Memory B cell (primary cell): ENCODE data around the gene TGDS.
A peak's percentile ranks its signal among the peaks of the same experiment; 100 is the strongest.
"Not testable (repeated sequence)": the region's sequence is repeated elsewhere in the genome, so short reads cannot be mapped to it uniquely, and the experiment has no call there.

Experiments used
- ATAC-seq: fragments of 150-1000 bp; cut with Tn5 transposase; 2 replicates; pipeline ENCODE4 v1.10.0; 2021; ENCODE audit warnings: low read depth, mild to moderate bottlenecking, moderate library complexity
- DNase-seq, 2 donors: peaks; one replicate each; pipeline ENCODE4 v3.0.0; 2022; ENCODE audit warnings: low spot score in 2 of 2
- H3K27ac Mint-ChIP-seq: one replicate; pipeline ENCODE4 v1.8.0; 2022; ENCODE audit warnings: mild to moderate bottlenecking, moderate library complexity, mixed read lengths
- H3K27me3 Mint-ChIP-seq: one replicate; pipeline ENCODE4 v1.8.0; 2022; ENCODE audit warnings: mixed read lengths
- H3K36me3 Mint-ChIP-seq: one replicate; pipeline ENCODE4 v1.8.0; 2022; ENCODE audit warnings: mild to moderate bottlenecking, mixed read lengths
- H3K4me1 Mint-ChIP-seq: one replicate; pipeline ENCODE4 v1.8.0; 2022; ENCODE audit warnings: mixed read lengths
- H3K4me3 Mint-ChIP-seq: one replicate; pipeline ENCODE4 v1.8.0; 2022; ENCODE audit warnings: mild to moderate bottlenecking, moderate library complexity, mixed read lengths
- H3K9me3 Mint-ChIP-seq: one replicate; pipeline ENCODE4 v1.8.0; 2022; ENCODE audit warnings: mixed read lengths

The TGDS gene

DNA sequence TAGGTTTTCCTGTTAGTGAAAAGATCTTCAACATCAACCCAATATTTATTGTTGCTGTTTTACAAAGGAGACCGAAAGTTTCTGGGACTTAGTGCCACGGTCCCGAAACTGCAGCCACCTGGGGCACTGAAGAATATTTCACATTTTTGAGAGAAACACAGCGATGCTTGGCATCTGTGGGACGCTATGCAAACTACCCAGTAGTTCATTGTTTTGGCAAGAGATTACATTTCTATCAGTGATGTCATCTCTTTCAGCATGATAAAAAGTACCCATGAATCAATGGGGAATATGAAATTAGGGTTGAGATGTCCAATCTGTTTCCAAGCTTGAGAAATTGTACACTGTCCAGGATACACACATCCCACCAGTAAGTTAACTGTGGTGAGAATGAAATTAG is 43.9 kb downstream of the TGDS start:
- DNase-seq: no peak
- peaks cover 16% of the 10 kb centered on the region for H3K4me1 Mint-ChIP-seq
- no peaks in the 10 kb centered on the region for H3K9me3 Mint-ChIP-seq
- no peak overlapping the region for H3K27ac Mint-ChIP-seq
- ATAC-seq: no peak
- no peaks in the 10 kb centered on the region for H3K36me3 Mint-ChIP-seq
- no peaks in the 10 kb centered on the region for H3K27me3 Mint-ChIP-seq
- H3K4me3 Mint-ChIP-seq: no peak overlapping the region

DNA sequence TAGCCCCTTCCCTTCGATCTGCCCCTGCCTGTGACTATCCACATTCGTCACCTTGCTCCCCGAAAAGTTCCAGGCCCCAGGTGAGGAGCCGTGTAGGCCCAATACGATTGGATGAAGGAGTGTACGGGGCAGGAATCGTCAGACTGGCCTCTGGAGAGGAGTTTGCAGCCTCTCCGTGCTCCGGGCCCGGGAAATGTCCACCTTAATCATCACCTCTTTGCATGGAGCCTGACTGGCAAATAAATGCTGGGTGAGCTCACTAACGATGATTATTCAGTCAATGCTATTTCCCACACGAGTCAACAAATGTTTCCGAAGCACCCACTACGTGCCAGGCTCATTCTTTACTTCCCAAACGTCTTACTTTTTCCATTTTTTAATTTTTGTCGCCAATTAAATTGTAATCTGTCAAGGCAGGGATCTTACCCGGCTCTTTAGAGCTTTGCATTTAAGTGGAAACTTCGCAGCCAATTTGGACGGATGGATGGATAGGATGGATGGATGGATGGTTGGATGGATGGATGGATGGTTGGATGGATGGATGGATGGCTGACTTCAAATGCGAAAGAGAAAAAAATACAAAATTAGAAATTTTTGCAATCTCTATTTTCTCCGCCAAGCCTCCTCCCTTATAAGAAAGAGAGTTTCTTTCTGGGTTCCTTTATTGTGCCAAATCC is 45.8 kb downstream of the TGDS start:
- H3K27me3 Mint-ChIP-seq: no peaks in the 10 kb centered on the region
- peaks cover 1% of the 10 kb centered on the region for H3K36me3 Mint-ChIP-seq
- peak overlapping the region; percentile 95 for H3K4me3 Mint-ChIP-seq
- DNase-seq (no peak), ATAC-seq (peak; percentile 0)
- H3K27ac Mint-ChIP-seq: peak overlapping the region; percentile 99
- H3K4me1 Mint-ChIP-seq: peaks cover 18% of the 10 kb centered on the region
- H3K9me3 Mint-ChIP-seq: no peaks in the 10 kb centered on the region

DNA sequence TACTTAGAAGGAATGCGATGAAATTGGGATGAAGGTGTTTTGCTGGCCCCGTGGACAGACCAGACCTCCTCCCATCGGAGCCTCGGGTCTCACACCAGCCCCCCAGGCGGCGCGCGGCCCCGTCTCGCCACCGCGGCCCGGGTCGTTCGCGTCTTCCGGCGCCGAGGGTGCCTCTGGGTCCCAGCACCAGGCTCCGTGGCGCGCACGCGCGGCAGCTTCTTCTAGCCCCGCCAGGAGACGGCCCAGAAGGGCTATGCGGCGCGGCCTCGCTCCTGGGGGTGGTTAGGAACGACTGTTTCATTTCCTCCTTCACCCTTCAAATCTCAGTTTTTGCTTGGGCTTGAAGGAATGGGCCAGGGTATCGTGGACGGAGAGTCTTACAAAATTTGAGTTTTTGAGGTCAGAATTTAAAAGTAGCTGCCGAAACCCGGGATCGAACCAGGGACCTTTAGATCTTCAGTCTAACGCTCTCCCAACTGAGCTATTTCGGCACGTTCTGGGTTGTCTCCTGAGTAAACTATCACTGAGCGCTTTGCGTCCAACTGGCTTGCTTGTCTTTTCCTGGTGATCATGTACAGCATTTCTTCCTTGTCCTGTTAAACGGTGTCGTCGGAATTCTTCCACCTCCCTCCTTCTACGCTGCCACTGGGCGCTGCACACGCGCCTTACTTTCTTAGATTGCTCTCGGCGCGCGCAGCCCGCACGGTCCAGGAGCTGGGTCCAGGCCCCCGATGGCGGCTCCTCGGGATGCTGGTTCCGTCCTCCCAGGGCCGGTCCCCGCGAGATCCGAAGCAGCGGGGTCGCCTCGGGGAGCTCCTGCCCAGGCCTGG is 46.5 kb downstream of the TGDS start:
- H3K36me3 Mint-ChIP-seq: peaks cover 1% of the 10 kb centered on the region
- peaks cover 18% of the 10 kb centered on the region for H3K4me1 Mint-ChIP-seq
- DNase-seq: peak; percentile 89 to 94
- H3K27ac Mint-ChIP-seq: peak overlapping the region; percentile 99
- no peaks in the 10 kb centered on the region for H3K9me3 Mint-ChIP-seq
- no peaks in the 10 kb centered on the region for H3K27me3 Mint-ChIP-seq
- H3K4me3 Mint-ChIP-seq: peak overlapping the region; percentile 95
- ATAC-seq: peak; percentile 88

DNA sequence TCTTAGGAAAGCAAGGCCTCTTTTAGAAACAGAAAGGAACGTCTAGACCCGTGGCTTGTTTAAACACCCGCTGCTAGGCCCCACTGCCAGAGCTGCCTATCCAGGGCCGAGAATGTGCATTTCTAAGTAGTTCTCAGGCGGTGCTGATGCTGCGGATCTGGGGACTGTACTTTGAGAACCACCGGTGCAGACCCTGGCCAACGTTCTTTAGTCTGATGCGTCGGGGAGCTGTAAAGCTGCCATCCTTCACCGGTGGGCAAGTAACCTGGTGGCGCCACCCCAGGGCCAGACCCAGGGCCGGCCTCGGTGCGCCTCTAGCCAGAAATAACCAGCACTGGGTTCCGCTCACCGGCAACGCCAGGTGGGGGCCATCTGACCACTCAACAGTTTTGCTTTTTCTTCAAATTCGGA is 47.1 kb downstream of the TGDS start:
- peaks cover 1% of the 10 kb centered on the region for H3K36me3 Mint-ChIP-seq
- H3K9me3 Mint-ChIP-seq: no peaks in the 10 kb centered on the region
- no peaks in the 10 kb centered on the region for H3K27me3 Mint-ChIP-seq
- peaks cover 18% of the 10 kb centered on the region for H3K4me1 Mint-ChIP-seq
- peak overlapping the region; percentile 99 for H3K27ac Mint-ChIP-seq
- ATAC-seq (peak; percentile 44), DNase-seq (no peak)
- H3K4me3 Mint-ChIP-seq: peak overlapping the region; percentile 95

DNA sequence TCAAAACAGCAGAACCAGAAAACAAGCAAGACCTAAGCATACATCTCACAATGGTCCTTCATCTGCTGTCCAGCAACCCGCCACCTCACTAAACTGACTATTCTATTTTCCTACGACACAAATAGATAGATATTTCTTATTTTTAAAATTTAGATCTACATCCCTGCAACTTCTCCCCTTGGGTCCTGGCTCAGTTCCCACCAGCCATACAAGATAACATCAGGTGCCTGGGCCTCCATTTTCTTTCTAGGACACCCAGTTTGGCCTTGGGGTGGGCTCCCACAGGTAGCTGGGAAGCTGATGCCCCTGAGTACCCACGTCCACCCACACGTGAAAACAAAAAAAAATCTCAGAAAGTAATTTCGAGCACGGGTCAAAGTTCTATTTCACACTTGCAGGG is 47.6 kb downstream of the TGDS start:
- ATAC-seq (no peak), DNase-seq (no peak)
- H3K4me1 Mint-ChIP-seq: peaks cover 18% of the 10 kb centered on the region
- H3K9me3 Mint-ChIP-seq: no peaks in the 10 kb centered on the region
- H3K27me3 Mint-ChIP-seq: no peaks in the 10 kb centered on the region
- H3K4me3 Mint-ChIP-seq: peak overlapping the region; percentile 95
- peaks cover 1% of the 10 kb centered on the region for H3K36me3 Mint-ChIP-seq
- peak overlapping the region; percentile 99 for H3K27ac Mint-ChIP-seq

DNA sequence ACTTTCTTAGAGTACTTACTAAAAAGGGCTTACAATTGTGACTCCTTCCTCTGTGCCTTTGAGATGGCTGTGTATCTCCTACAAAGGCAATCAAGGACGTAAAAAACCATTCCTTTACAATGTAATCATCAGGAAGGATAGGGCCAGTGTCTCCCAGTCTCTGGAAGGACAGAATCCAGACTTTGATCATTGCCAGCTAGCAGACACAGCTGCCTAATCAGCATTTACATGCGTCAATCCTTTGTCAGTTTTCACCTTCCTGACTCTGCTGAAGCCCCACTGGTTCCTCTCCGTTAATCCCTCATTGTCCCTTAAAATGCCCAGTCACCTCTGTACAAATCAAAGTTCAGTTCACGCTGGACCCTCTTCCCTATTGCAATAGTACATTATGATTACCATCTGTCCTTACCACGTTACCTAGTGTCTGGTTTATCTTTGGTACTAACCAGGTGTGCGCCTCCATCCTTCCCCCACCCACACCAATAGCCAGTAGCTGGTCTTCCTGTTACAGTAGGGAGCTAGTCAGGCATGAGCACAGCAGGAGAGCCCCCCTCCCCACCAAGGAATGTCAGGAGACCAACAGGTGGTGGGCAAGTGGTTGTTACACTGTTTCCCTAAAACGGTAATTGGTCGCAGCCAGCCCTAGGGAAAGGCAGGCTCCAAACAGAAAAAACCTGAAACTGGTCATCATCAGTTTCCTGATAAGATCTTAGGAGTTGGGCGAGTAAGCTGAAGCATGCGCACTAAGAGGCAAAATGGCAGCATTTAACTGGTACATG is 49.7 kb downstream of the TGDS start:
- Mint-ChIP-seq H3K27ac (no peak overlapping the region), H3K27me3 (no peaks in the 10 kb centered on the region), H3K9me3 (no peaks in the 10 kb centered on the region), H3K4me1 (peaks cover 17% of the 10 kb centered on the region), H3K4me3 (no peak overlapping the region), H3K36me3 (peaks cover 1% of the 10 kb centered on the region)
- no peak for DNase-seq
- no peak for ATAC-seq

DNA sequence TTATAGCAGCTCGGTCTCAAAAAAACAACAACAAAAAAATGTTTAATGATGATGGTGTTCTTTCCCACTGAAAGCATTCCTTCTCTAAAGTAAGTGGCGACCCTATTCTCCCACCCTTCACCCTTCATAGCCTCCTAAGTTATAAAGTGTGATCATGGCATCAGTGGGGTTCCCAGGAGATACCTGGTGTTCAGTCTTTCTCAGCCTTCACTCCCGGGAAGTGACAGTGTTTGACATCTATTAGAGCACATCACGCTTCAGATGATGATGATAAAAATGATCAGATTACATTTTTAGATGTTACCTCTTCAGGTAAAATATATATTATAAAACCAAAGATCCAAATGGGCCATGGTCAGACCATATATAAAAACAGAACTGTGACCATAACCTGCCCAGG is 51.0 kb downstream of the TGDS start:
- no peaks in the 10 kb centered on the region for H3K9me3 Mint-ChIP-seq
- H3K36me3 Mint-ChIP-seq: peaks cover 3% of the 10 kb centered on the region
- ATAC-seq (no peak), DNase-seq (no peak)
- no peaks in the 10 kb centered on the region for H3K27me3 Mint-ChIP-seq
- no peak overlapping the region for H3K27ac Mint-ChIP-seq
- H3K4me1 Mint-ChIP-seq: peaks cover 20% of the 10 kb centered on the region
- H3K4me3 Mint-ChIP-seq: no peak overlapping the region

DNA sequence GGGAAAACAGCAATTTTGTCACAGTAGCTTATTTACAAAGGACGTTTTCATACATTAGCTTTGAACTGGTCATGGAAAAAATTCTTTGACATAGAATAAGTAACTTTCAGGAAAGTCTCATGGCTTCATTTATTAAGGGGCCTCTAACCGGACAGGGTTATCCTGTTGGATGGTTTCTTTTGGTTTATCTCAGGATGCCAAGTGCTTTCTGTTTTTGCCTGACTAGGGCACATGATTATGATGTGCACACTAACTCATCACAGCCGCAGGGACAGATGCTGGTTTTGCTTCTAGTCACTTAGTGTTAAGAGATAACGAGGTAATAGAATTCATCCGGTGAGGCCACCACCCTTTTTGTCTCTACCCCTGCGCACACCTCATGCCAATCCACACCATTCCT is 53.0 kb downstream of the TGDS start:
- H3K9me3 Mint-ChIP-seq: no peaks in the 10 kb centered on the region
- DNase-seq (no peak), ATAC-seq (no peak)
- no peak overlapping the region for H3K27ac Mint-ChIP-seq
- peaks cover 8% of the 10 kb centered on the region for H3K4me1 Mint-ChIP-seq
- no peaks in the 10 kb centered on the region for H3K27me3 Mint-ChIP-seq
- H3K36me3 Mint-ChIP-seq: peaks cover 3% of the 10 kb centered on the region
- H3K4me3 Mint-ChIP-seq: no peak overlapping the region

DNA sequence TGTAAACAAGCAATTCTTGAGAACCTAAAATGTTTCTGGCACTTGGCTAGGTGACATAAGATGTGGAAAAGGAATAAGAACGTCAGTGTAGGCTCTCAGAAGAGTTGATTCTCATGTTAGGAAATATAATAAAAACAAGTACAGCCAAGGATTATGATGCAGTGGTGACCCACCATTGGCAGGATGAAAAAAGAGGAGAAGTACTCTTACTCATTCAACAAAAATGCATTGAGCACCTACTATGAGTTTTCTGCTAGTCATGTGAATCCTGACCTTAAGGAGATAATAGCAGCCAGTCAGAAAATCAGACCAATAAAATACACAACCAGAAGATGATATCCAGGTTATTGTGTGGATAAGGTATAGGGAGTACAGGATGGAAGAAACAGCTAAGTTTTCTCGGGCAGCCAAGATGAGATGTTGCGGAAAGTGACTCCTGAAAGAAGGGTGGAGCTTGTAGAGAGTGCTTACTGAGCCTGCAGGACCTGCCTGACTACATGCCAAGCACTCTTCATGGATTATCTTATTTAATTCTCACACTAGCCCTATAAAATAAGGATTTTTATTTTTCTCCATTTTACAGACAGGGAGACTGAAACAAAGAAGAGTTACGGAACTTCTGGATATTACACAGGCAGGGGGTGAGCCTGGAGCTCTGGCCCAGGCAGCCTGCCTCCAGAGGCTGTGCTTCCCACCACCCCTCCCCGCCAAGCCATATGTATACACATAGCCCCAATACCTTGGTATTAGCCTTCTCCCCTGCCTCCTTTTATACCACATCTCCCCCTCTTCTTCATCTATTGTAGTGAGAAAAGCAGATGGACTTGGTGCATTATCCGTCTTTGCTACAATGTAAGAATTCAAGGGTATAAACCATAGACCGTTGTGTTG is 58.0 kb downstream of the TGDS start:
- H3K27me3 Mint-ChIP-seq: peaks cover 5% of the 10 kb centered on the region
- no peak overlapping the region for H3K27ac Mint-ChIP-seq
- no peaks in the 10 kb centered on the region for H3K9me3 Mint-ChIP-seq
- H3K36me3 Mint-ChIP-seq: peaks cover 1% of the 10 kb centered on the region
- no peak for ATAC-seq
- DNase-seq: no peak
- H3K4me3 Mint-ChIP-seq: no peak overlapping the region
- H3K4me1 Mint-ChIP-seq: peaks cover 5% of the 10 kb centered on the region

DNA sequence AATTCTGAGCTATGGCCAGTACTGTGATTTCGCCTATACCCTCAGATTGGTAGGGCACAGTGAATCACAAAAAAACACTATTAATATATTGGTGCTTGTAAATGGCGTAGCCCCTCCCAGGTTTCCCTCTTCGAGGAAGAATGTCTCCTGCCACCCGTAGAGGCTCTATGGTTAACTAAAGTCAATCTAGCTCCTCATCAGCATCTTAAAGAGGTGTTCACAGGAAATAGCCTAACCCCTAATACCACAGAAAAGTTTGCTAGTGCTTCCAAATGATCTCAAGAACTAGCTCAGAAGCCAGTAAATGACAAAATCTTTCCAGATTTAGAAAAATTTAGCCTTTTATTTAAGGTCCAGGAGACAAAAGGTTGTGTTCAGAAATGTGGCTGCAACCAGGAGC is 60.2 kb downstream of the TGDS start:
- Mint-ChIP-seq H3K27ac (no peak overlapping the region), H3K27me3 (peaks cover 6% of the 10 kb centered on the region), H3K36me3 (no peaks in the 10 kb centered on the region), H3K9me3 (peaks cover 2% of the 10 kb centered on the region), H3K4me3 (no peak overlapping the region), H3K4me1 (peaks cover 3% of the 10 kb centered on the region)
- no peak for ATAC-seq
- no peak for DNase-seq

DNA sequence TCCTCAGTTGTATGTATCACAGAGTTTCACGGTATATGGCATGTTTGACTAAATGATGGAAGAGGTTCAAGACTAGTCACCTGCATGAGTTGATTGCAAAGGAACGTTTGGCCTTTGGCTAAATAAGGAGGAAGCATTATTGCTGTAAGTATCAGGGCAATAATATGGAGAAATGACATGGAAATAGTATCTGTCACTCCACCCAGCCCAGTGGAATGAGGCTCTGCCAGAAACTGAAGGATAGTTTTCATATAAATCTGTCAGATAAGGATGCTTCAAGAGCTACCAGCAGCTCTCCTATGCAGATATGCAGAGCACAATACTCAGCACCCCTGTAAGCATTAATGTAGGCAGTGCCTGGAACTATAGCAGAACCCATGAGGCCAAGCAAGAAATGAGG is 60.7 kb downstream of the TGDS start:
- Mint-ChIP-seq H3K36me3 (no peaks in the 10 kb centered on the region), H3K27ac (no peak overlapping the region), H3K27me3 (peaks cover 7% of the 10 kb centered on the region), H3K4me3 (no peak overlapping the region), H3K4me1 (peaks cover 3% of the 10 kb centered on the region), H3K9me3 (peaks cover 2% of the 10 kb centered on the region)
- DNase-seq (no peak), ATAC-seq (no peak)

DNA sequence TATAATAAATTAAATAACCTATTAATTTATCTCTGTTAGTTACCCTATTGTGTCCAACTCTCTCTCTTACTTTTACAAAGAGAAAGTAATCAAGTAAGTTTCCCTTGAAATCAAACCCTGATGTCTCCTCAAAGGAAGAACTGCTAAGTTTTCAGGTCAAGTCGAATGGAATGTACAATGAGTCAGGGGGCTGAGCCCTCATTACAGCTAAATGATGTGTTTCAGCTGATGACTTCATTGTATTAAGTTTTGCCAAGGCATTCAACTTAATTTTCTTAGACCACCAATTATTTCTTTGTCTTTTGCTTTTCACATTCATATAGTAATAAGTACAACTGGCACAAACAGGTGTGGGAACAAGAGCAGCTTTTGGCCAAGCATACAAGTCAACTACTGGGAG is 61.8 kb downstream of the TGDS start:
- peaks cover 2% of the 10 kb centered on the region for H3K36me3 Mint-ChIP-seq
- H3K4me3 Mint-ChIP-seq: no peak overlapping the region
- peaks cover 2% of the 10 kb centered on the region for H3K9me3 Mint-ChIP-seq
- peaks cover 13% of the 10 kb centered on the region for H3K27me3 Mint-ChIP-seq
- H3K4me1 Mint-ChIP-seq: no peaks in the 10 kb centered on the region
- no peak for ATAC-seq
- no peak for DNase-seq
- no peak overlapping the region for H3K27ac Mint-ChIP-seq

DNA sequence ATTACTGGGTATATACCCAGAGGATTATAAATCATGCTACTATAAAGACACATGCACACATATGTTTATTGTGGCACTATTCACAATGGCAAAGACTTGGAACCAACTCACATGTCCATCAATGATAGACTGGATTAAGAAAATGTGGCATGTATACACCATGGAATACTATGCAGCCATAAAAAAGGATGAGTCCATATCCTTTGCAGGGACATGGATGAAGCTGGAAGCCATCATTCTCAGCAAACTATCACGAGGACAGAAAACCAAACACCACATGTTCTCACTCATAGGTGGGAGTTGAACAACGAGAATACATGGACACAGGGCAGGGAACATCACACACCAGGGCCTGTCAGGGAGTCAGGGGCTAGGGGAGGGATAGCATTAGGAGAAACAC is 63.7 kb downstream of the TGDS start:
- H3K9me3 Mint-ChIP-seq, H3K36me3 Mint-ChIP-seq, H3K27ac Mint-ChIP-seq, H3K4me1 Mint-ChIP-seq, ATAC-seq, H3K4me3 Mint-ChIP-seq, DNase-seq: not testable (repeated sequence)
- H3K27me3 Mint-ChIP-seq: peaks cover 15% of the 10 kb centered on the region
